Subcutaneous adipose tissue (tissue), 4 donors: ENCODE data around the gene CLDN8. TPM values are rescaled to one million over a fixed set of nuclear protein-coding genes. Genes with fewer than 3 reads are reported as not detected.

Experiments
- CTCF ChIP-seq: fragments of 450-650 bp; IDR thresholded peaks from one replicate; pipeline ENCODE4 v1.5.1; 2016; ENCODE audit warnings: low read depth, mild to moderate bottlenecking, control low read depth, antibody characterized with exemption, moderate library complexity
- total RNA-seq, 4 donors: library from RNA; depleted of rRNA; stranded (reverse); fragments of >200 nt; gene quantifications; one replicate each; pipeline ENCODE4 v1.1.0, GENCODE V29; 2016

CLDN8 gene
- total RNA-seq, 4 donors from 2014 or later, result 0.33 TPM; not detected in 3

GRCh38 chr21:30207252-30207579 is 8.7 kb downstream of the CLDN8 start:
- TF ChIP-seq CTCF, result no peak

- TF ChIP-seq CTCF, result no peak
These were observed 9.2 kb downstream of the CLDN8 start for GRCh38 chr21:30206551-30207251.

GRCh38 chr21:30200000-30200399 is 15.9 kb downstream of the CLDN8 start:
- TF ChIP-seq CTCF, result no peak

- TF ChIP-seq CTCF, result no peak
These were observed 21.1 kb downstream of the CLDN8 start for GRCh38 chr21:30194701-30195299.

- no peak for TF ChIP-seq CTCF
These were observed 22.7 kb downstream of the CLDN8 start for GRCh38 chr21:30193201-30193600.

GRCh38 chr21:30190554-30190953 is 25.3 kb downstream of the CLDN8 start:
- TF ChIP-seq CTCF, result no peak

- no peak for TF ChIP-seq CTCF
These were observed 26.1 kb downstream of the CLDN8 start for GRCh38 chr21:30189773-30190172.
